HEK293T (cell line): ENCODE results near the gene CCND2.

ENCODE experiments used
- CTCF ChIA-PET: fragments of 350-600 bp; formaldehyde crosslinking; extraction: SDS; loops from one replicate; lab custom pipeline; 2021; ENCODE audit warnings: antibody characterized with exemption, inconsistent platforms; lab: Yijun Ruan, JAX
- POLR2A ChIA-PET: fragments of 350-600 bp; formaldehyde crosslinking; extraction: SDS; loops from one replicate; lab custom pipeline; 2020; ENCODE audit warnings: antibody characterized with exemption, inconsistent platforms; lab: Yijun Ruan, JAX
- DNase-seq: peaks from one replicate; pipeline ENCODE4 v3.0.0; 2012; ENCODE audit warnings: mixed read lengths; ENCODE audit errors: extremely low spot score
- ARNT ChIP-seq: fragments of 450-650 bp; IDR thresholded peaks from 2 replicates; pipeline ENCODE4 v1.6.1; 2017; ENCODE audit warnings: mild to moderate bottlenecking
- BHLHE40 ChIP-seq: fragments of 450-650 bp; IDR thresholded peaks from 2 replicates; pipeline ENCODE4 v1.6.1; 2016; ENCODE audit warnings: mild to moderate bottlenecking, moderate library complexity, borderline replicate concordance
- CTBP1 ChIP-seq: fragments of 450-650 bp; IDR thresholded peaks from 2 replicates; pipeline ENCODE4 v1.6.1; 2016; ENCODE audit warnings: borderline replicate concordance
- ELF4 ChIP-seq: fragments of 450-650 bp; IDR thresholded peaks from 2 replicates; pipeline ENCODE4 v1.6.1; 2017; ENCODE audit warnings: antibody characterized with exemption
- FOXA1 ChIP-seq: fragments of 450-650 bp; IDR thresholded peaks from 2 replicates; pipeline ENCODE4 v1.6.1; 2016; ENCODE audit warnings: mild to moderate bottlenecking
- FOXK2 ChIP-seq: fragments of 450-650 bp; IDR thresholded peaks from 2 replicates; pipeline ENCODE4 v1.6.1; 2016; ENCODE audit warnings: mild to moderate bottlenecking
- FOXM1 ChIP-seq: fragments of 450-650 bp; IDR thresholded peaks from 2 replicates; pipeline ENCODE4 v1.6.1; 2017; ENCODE audit warnings: mild to moderate bottlenecking, borderline replicate concordance
- HDGF ChIP-seq: fragments of 450-650 bp; IDR thresholded peaks from 2 replicates; pipeline ENCODE4 v1.6.1; 2017; ENCODE audit warnings: antibody characterized with exemption, borderline replicate concordance
- L3MBTL2 ChIP-seq: fragments of 450-650 bp; conservative IDR thresholded peaks from 2 replicates; pipeline ENCODE4 v1.6.1; 2016; ENCODE audit warnings: mild to moderate bottlenecking
- LEF1 ChIP-seq: fragments of 450-650 bp; IDR thresholded peaks from 2 replicates; pipeline ENCODE4 v1.6.1; 2017; ENCODE audit warnings: mild to moderate bottlenecking, borderline replicate concordance
- NFRKB ChIP-seq: fragments of 450-650 bp; IDR thresholded peaks from 2 replicates; pipeline ENCODE4 v1.6.1; 2016; ENCODE audit warnings: mild to moderate bottlenecking, moderate library complexity
- PKNOX1 ChIP-seq: fragments of 450-650 bp; IDR thresholded peaks from 2 replicates; pipeline ENCODE4 v1.6.1; 2016
- SP1 ChIP-seq: fragments of 450-650 bp; IDR thresholded peaks from 2 replicates; pipeline ENCODE4 v1.6.1; 2017
- SUZ12 ChIP-seq: fragments of 450-650 bp; IDR thresholded peaks from 2 replicates; pipeline ENCODE4 v1.6.1; 2016; ENCODE audit warnings: mild to moderate bottlenecking
- TARDBP ChIP-seq: fragments of 450-650 bp; IDR thresholded peaks from 2 replicates; pipeline ENCODE4 v1.6.1; 2016
- ZNF384 ChIP-seq: fragments of 450-650 bp; IDR thresholded peaks from 2 replicates; pipeline ENCODE4 v1.6.1; 2016

Gene CCND2

GRCh38 chr12:4282892-4283511, 9.4 kb downstream of the CCND2 start:
- TF ChIP-seq PKNOX1 (no peak), ZNF384 (no peak)
- ChIA-PET CTCF (no interaction called here), POLR2A (interaction anchor here (0.8 to 1.1 kb wide), 2 partner anchors 9 to 10 kb away, joined by 4 read pairs; no protein-coding TSS in a partner anchor)
- no peak for DNase-seq

DNA sequence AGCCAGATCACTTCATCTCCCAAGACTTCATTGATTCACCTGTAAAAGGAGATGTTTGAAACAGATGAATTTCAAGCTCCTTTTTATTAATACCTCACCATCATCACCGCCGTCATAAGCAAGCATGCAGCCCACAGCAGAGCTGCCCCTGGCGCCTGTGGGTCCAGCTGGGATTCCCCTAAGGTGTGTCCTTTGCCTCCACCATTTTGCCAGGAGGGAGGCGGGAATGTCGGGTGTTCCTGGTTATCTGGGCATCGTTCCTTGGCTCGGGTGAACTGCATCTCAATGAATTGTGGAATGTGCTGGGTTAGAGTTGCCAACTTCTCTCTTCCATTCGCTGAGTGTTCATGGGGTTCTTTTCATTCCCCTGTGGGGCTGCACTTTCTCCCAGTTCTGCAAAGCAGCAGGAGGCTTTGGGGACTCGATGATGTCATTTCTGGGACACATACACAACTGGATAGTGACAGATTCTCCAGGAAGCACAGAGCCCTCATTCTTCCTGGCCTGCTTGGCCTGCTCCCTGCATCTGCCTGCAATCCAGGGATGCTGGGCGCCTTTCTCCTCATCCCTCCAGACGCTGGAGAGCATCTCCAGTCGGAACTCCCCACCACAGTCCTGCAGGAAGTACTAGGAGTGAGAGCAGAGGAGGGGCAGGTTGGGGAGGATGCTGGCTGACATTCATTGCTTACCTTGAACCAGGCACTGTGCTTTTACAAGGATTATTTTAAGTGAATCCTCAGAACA, 10.1 kb downstream of the CCND2 start:
- no peak for TF ChIP-seq SUZ12
- TF ChIP-seq L3MBTL2, result no peak
- TF ChIP-seq PKNOX1, result no peak
- no peak for TF ChIP-seq FOXA1
- no peak for TF ChIP-seq TARDBP
- TF ChIP-seq LEF1, result no peak
- no peak for TF ChIP-seq ZNF384
- no peak for DNase-seq
- CTCF ChIA-PET, result no interaction called here
- POLR2A ChIA-PET, result interaction anchor here (1.1 kb wide), 1 partner anchor 9 kb away, joined by 4 read pairs; no protein-coding TSS in a partner anchor

- CTCF ChIA-PET, result no interaction called here
- POLR2A ChIA-PET, result no interaction called here
- TF ChIP-seq FOXA1 (no peak), LEF1 (no peak), CTBP1 (no peak), ARNT (no peak)
- no peak for DNase-seq
These were observed 10.7 kb downstream of the CCND2 start for GRCh38 chr12:4284306-4284705.

GRCh38 chr12:4285070-4285469, 11.5 kb downstream of the CCND2 start:
- TF ChIP-seq FOXK2, result no peak
- TF ChIP-seq CTBP1, result no peak
- TF ChIP-seq FOXA1, result no peak
- no peak for TF ChIP-seq BHLHE40
- no peak for TF ChIP-seq ELF4
- TF ChIP-seq PKNOX1, result no peak
- no peak for TF ChIP-seq LEF1
- TF ChIP-seq ARNT, result no peak
- no peak for TF ChIP-seq L3MBTL2
- no peak for TF ChIP-seq SUZ12
- no peak for TF ChIP-seq FOXM1
- ChIA-PET POLR2A (interaction anchor here (1.2 kb wide), 1 partner anchor 14 kb away, joined by 3 read pairs; no protein-coding TSS in a partner anchor), CTCF (no interaction called here)
- DNase-seq, result no peak

GRCh38 chr12:4286228-4286627, 12.7 kb downstream of the CCND2 start:
- no peak for DNase-seq
- TF ChIP-seq TARDBP (no peak), ARNT (no peak), CTBP1 (no peak), SP1 (no peak)
- CTCF ChIA-PET, result no interaction called here
- POLR2A ChIA-PET, result interaction anchor here (1.2 kb wide), 1 partner anchor 15 kb away, joined by 3 read pairs; no protein-coding TSS in a partner anchor

DNA sequence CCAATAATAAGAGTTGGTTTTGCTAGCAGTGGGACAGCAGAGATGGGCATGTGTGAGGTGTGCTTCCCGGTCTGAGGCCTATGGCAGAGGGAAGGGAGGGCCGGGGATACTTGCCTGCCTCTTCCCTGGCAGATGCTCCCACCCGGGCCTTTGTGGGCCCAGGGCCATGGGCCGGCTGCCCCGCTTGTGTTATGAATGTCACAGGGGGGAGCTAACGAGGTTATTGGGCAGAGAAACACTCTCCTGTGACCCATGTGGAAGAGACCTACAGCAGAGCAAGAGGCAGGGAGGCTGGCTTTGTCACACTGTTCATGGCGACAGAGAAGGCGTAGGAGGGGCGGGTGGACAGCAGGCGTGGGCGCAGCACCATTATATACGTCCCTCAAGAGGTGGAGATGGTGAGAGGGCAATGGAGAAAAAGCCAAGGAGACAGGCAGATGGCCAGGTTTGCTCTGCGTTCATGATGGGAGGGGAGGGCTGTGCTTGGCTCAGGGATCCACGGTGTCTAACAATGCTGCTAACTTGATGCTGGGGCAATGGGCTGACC, 13.3 kb downstream of the CCND2 start:
- no peak for TF ChIP-seq FOXA1
- TF ChIP-seq L3MBTL2, result no peak
- TF ChIP-seq TARDBP, result no peak
- no peak for TF ChIP-seq CTBP1
- no peak for TF ChIP-seq NFRKB
- no peak for TF ChIP-seq SUZ12
- TF ChIP-seq ARNT, result no peak
- no peak for TF ChIP-seq BHLHE40
- TF ChIP-seq LEF1, result no peak
- TF ChIP-seq FOXM1, result no peak
- TF ChIP-seq ELF4, result no peak
- no peak for TF ChIP-seq SP1
- no peak for TF ChIP-seq HDGF
- no peak for TF ChIP-seq FOXK2
- TF ChIP-seq PKNOX1, result no peak
- no peak for TF ChIP-seq ZNF384
- DNase-seq, result no peak
- ChIA-PET POLR2A (interaction anchor here (1.3 to 1.4 kb wide), 2 partner anchors 10 to 13 kb away, joined by 3 to 4 read pairs; partner anchors contain the start of gene CCND2), CTCF (no interaction called here)
